ENCODE results near the gene HTR6. TPM values are rescaled to one million over a fixed set of nuclear protein-coding genes. Genes with fewer than 3 reads are reported as not detected.
A peak's percentile ranks its signal among the peaks of the same experiment; 100 is the strongest.

The HTR6 gene
- total RNA-seq, 1 experiment from 2014 or later: 0.10 TPM

DNA sequence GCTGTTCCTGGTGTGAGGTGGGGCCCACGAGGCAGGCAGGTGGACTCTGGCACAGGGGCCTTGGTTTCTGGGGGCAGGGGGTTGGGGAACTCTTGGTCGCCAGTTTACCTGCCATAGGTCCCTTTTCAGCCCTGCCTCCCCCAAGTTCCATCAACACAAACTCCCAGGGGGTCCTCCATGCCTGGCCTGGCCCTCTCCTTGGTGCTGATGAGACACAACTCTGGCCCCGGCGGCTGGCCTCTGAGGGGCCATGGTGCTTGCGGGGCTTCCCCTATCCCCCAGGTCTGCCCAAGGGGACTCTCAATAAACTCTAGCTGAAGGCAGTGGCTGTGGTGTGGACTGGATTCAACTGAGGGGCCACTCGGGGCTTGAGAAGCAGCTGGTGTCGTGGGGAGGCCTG, 16.0 kb downstream of the HTR6 start:
- Histone ChIP-seq H3K9me3 (ENCODE audit: control insufficient read depth, insufficient read depth, low read depth, low read length) (no peaks in the 10 kb centered on the region), H3K4me1 (ENCODE audit: control insufficient read depth, insufficient read depth, low read length) (no peaks in the 10 kb centered on the region), H3K4me3 (ENCODE audit: low read depth in 2 of 2, low read length in 2 of 2) (no peak overlapping the region), H3K27ac (ENCODE audit: low read length) (no peak overlapping the region), H3K36me3 (ENCODE audit: control insufficient read depth, insufficient read depth, low read length) (no peaks in the 10 kb centered on the region), H3K27me3 (ENCODE audit: control insufficient read depth, insufficient read depth, low read length) (no peaks in the 10 kb centered on the region; the same call in 1 of the 2 replicates)
- no peak for TF ChIP-seq TCF7L2 (IDR thresholded peaks at IDR 0.05; ENCODE audit: low read depth, low read length)
- TF ChIP-seq REST (IDR thresholded peaks at IDR 0.05; ENCODE audit: insufficient read depth in 1 of 2, low read depth in 2 of 2, low read length in 1 of 2): peak in 1 of 2 experiments; percentile 48; a peak in 2 of 4 replicates
- intact Hi-C loops (cut with micrococcal nuclease; ENCODE audit: unreplicated experiment) (no loop called here), in situ Hi-C loops (cut with HindIII; ENCODE audit: low pct_unique_long_range_greater_than_20kb, low sequenced_read_pairs) (no loop called here)
- ATAC-seq: no peak
- no TSS peak for BruUV-seq (replicated peaks)
- ChIA-PET CTCF (interaction anchor here (0.6 kb wide), 1 partner anchor 21 kb away, joined by 3 read pairs; no protein-coding TSS in a partner anchor), POLR2A (no interaction called here)
- DNase-seq (ENCODE audit: low read depth, low spot score): no peak

- ChIA-PET POLR2A (no interaction called here), CTCF (no interaction called here)
- Histone ChIP-seq H3K36me3 (ENCODE audit: control insufficient read depth, insufficient read depth, low read length) (no peaks in the 10 kb centered on the region), H3K27me3 (ENCODE audit: control insufficient read depth, insufficient read depth, low read length) (no peaks in the 10 kb centered on the region), H3K4me1 (ENCODE audit: control insufficient read depth, insufficient read depth, low read length) (no peaks in the 10 kb centered on the region), H3K27ac (ENCODE audit: low read length) (no peak overlapping the region), H3K9me3 (ENCODE audit: control insufficient read depth, insufficient read depth, low read depth, low read length) (no peaks in the 10 kb centered on the region), H3K4me3 (ENCODE audit: low read depth in 2 of 2, low read length in 2 of 2) (no peak overlapping the region)
- DNase-seq (ENCODE audit: low read depth, low spot score) (no peak), ATAC-seq (0 out of 2 replicates have a peak, but pooled peaks have one; percentile 15)
- TF ChIP-seq, protein P1, sequence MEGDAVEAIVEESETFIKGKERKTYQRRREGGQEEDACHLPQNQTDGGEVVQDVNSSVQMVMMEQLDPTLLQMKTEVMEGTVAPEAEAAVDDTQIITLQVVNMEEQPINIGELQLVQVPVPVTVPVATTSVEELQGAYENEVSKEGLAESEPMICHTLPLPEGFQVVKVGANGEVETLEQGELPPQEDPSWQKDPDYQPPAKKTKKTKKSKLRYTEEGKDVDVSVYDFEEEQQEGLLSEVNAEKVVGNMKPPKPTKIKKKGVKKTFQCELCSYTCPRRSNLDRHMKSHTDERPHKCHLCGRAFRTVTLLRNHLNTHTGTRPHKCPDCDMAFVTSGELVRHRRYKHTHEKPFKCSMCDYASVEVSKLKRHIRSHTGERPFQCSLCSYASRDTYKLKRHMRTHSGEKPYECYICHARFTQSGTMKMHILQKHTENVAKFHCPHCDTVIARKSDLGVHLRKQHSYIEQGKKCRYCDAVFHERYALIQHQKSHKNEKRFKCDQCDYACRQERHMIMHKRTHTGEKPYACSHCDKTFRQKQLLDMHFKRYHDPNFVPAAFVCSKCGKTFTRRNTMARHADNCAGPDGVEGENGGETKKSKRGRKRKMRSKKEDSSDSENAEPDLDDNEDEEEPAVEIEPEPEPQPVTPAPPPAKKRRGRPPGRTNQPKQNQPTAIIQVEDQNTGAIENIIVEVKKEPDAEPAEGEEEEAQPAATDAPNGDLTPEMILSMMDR (IDR thresholded peaks at IDR 0.05): no peak
- TF ChIP-seq SIN3A (IDR thresholded peaks at IDR 0.05; ENCODE audit: borderline replicate concordance, insufficient read depth, low read depth, low read length) (no peak), REST (IDR thresholded peaks at IDR 0.05; ENCODE audit: insufficient read depth in 1 of 2, low read depth in 2 of 2, low read length in 1 of 2) (no peak), POLR2AphosphoS5 (IDR thresholded peaks at IDR 0.05; ENCODE audit: low read depth, low read length) (no peak), TCF7L2 (IDR thresholded peaks at IDR 0.05; ENCODE audit: low read depth, low read length) (no peak)
- BruUV-seq (replicated peaks): no TSS peak
- intact Hi-C loops (cut with micrococcal nuclease; ENCODE audit: unreplicated experiment): no loop called here
- in situ Hi-C loops (cut with HindIII; ENCODE audit: low pct_unique_long_range_greater_than_20kb, low sequenced_read_pairs): no loop called here
Observed at GRCh38 chr1:19682257-19682656, 17.6 kb downstream of the HTR6 start.

All from Panc1 (cell line).